GM20000 (cell line): ENCODE results near the gene GPR155.
"Not testable (repeated sequence)": the region's sequence is repeated elsewhere in the genome, so short reads cannot be mapped to it uniquely, and the experiment has no call there.

Experiments
- DNase-seq: peaks from one replicate; pipeline ENCODE4 v3.0.0; 2012; ENCODE audit warnings: low spot score
- TF ChIP-seq, protein P1 (sequence below): IDR thresholded peaks from 2 replicates; pipeline ENCODE4 v1.5.1; 2012; ENCODE audit warnings: mild to moderate bottlenecking, control low read depth; ENCODE audit errors: extremely low read depth, missing control alignments

Gene GPR155

DNA sequence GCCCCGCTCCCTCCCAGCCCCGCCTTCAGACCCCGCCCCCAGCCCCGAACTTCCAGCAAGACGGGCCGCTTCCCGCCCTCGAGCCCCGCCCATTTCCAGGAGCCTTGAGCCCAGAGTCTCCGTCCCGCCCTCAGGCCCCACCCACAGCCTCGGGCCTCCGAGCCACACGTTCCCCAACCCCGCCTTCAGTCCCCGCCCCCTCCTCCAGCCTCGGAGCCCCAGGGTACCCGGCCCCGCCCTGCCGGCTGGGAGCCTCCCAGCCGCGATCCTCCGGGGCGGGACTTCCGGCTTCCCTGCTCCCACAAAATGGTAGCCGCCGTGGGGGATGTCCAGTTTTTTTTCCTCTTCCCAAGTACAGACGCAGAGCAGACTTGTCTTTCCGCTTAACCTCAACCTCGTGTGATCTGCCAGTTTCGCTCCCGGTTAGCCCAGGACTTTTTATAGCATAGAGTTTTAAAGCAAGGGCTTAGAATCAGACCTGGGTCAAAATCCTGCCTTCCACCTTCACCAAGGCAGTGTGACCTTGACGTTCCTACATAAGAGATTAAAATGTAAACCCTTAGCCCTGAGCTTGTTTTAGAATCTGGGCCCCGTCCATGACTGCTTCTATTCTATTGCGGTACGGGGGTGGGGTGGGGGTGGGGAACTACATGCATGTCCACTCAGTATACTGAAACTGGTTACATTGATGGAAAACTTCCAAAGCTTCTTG, 435 bp upstream of the GPR155 start:
- DNase-seq: peak; percentile 97
- TF ChIP-seq, protein P1, sequence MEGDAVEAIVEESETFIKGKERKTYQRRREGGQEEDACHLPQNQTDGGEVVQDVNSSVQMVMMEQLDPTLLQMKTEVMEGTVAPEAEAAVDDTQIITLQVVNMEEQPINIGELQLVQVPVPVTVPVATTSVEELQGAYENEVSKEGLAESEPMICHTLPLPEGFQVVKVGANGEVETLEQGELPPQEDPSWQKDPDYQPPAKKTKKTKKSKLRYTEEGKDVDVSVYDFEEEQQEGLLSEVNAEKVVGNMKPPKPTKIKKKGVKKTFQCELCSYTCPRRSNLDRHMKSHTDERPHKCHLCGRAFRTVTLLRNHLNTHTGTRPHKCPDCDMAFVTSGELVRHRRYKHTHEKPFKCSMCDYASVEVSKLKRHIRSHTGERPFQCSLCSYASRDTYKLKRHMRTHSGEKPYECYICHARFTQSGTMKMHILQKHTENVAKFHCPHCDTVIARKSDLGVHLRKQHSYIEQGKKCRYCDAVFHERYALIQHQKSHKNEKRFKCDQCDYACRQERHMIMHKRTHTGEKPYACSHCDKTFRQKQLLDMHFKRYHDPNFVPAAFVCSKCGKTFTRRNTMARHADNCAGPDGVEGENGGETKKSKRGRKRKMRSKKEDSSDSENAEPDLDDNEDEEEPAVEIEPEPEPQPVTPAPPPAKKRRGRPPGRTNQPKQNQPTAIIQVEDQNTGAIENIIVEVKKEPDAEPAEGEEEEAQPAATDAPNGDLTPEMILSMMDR: no peak

DNA sequence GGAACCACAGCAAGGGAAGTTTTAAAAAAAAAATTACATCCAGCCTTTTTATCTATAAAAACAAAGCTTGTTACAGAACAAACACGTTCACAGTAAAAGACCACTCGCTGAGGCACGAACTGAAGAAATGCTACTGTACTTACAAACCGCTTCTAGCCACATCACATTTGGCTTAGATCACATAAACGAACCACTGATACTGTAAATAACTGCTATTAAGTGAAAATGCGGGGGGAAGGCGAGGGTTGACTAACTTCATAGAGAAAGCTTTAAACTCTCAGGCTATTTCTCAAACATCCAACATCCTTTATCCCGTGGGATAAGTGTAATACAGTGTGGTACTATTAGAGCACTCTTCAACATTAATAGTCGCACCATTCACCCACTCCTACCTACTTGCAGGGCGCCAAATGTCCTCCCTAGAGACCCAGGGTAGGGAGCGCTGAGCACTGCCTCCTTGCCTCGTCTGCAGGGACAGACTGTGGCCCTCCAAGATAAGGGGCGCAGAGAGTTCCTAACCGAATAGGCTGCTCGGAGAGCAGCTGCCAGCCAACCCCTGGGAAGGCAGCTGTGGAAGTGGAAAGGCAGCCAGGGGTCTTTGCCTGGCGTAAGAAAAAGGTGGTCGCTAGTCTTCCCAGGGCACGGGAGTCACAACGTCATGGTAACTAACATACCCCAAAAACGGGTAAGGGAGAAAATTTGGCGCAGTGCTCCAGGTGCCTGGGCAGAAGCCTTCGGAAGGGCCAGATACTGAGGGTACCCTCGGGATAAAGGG, 854 bp downstream of the GPR155 start:
- TF ChIP-seq, protein P1: no peak
- DNase-seq: peak; percentile 15

DNA sequence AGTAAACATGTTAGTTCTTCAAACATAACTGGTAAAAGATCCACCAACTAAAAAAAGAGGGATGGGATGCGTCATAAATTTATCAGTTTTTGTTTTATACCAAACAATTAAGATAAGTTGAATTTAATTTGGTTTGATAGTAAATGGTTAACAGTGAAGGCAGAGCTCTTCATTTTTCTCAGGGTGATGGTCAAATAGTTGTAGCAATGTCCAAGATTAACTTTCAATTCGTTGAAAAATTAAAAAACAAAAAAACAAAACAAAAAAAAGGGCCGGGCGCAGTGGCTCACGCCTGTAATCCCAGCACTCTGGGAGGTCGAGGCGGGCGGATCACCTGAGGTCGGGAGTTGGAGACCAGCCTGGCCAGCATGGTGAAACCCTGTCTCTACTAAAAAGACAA, 1.8 kb downstream of the GPR155 start:
- not testable (repeated sequence) for DNase-seq

DNA sequence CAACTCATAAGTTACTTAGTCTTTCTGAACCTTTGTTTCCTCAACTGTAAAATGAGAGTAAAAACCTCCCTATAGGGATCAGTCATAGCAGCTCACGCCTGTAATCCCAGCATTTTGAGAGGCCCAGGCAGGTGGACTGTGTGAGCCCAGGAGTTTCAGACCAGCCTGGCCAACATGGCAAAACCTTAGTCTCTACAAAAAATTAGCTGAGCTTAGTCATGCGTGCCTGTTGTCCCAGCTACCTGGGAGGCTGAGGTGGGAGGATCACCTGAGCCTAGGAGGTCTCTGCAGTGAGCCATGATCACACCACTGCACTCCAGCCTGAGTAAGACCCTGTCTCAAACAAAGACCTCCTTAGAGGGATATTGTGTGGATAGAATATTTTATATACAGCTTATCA, 2.3 kb downstream of the GPR155 start:
- no peak for DNase-seq

DNA sequence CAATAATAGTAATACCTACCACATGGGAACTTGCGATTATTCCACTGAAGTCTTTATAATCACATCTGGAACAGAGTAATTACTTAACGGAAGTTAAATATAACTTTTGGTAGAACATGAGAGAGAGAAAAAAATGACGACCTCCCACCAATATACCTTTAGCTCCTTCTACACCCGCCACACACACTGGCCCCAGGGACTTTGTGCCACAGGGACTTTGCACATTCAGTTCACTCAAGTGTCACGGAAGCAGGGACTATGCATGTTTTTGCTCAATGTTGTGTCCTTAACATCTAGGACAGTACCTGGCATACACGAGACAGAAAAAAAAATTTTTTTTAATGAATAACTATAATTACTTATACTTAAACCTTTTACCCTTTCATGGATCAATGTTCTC, 4.0 kb downstream of the GPR155 start:
- TF ChIP-seq, protein P1: no peak
- DNase-seq: no peak

More for the DNA sequence above, 2.3 kb downstream of the GPR155 start:
- TF ChIP-seq, protein P1: no peak

DNA sequence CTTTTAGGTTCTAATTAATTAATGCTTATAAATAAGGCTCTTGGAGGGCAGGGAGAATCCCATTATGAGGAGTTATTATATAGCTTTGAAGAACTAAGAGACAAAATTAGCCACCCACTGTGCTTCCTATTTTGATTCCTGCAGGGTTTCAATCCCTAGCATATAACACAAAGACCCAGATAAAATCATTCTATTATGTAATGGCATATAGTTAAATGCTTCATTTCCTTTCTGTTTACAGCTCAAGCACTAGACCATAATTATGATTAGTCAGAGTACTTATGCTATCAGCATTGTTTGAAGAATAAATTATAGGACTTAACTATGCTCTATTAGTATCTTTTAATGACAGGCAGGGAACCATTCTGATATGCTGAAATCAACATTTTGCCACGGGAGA, 9.1 kb downstream of the GPR155 start:
- DNase-seq: no peak
- TF ChIP-seq, protein P1: no peak

DNA sequence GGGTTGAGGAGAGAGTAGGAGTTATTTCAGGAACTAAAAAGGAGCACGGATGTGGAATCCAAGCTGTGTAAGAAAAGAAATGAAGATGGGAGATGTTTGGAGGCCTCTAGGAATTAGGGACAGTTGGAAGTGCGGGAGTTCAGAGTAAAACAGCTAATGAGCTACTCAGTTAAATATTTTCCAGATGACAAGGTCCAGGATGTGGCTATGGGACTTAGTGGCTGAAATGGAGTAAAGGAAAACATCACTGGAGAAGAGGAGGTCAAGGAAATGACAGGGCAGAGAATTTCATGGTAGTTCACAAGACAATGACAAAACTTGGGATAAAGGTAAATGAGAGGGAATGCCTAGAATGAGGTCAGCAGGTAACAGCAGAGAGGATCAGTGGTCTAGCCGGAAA, 13.0 kb downstream of the GPR155 start:
- TF ChIP-seq, protein P1: no peak
- DNase-seq: no peak
